D721Med (cell line): ENCODE results near the gene UBL7.
"Not testable (repeated sequence)": the region's sequence is repeated elsewhere in the genome, so short reads cannot be mapped to it uniquely, and the experiment has no call there.

Source experiments
- DNase-seq: peaks from one replicate; pipeline ENCODE4 v3.0.0; 2011; ENCODE audit warnings: low spot score; ENCODE audit not compliant: insufficient read length
- FAIRE-seq: peaks from 2 replicates; lab custom pipeline; 2011; peaks lifted over from hg19 to GRCh38; lab: Jason Lieb, UNC
- CTCF ChIP-seq: IDR thresholded peaks from 2 replicates; pipeline ENCODE4 v1.5.1; 2012; ENCODE audit warnings: mild to moderate bottlenecking, control low read depth; ENCODE audit not compliant: insufficient read depth; ENCODE audit errors: missing control alignments

Gene UBL7

GRCh38 chr15:74463634-74464033 is 2.7 kb upstream of the UBL7 start:
- no peak for TF ChIP-seq CTCF
- DNase-seq = no peak
- no peak for FAIRE-seq

GRCh38 chr15:74461847-74462511 is 1.0 kb upstream of the UBL7 start:
- FAIRE-seq (no peak), DNase-seq (no peak)
- no peak for TF ChIP-seq CTCF

GRCh38 chr15:74460298-74460697 is 662 bp downstream of the UBL7 start:
- no peak for FAIRE-seq
- no peak for DNase-seq
- TF ChIP-seq CTCF = no peak

- FAIRE-seq = not testable (repeated sequence)
Measured at GRCh38 chr15:74459798-74460197, 1.2 kb downstream of the UBL7 start.

GRCh38 chr15:74458473-74458872 is 2.5 kb downstream of the UBL7 start:
- no peak for DNase-seq
- no peak for FAIRE-seq
- no peak for TF ChIP-seq CTCF

More at GRCh38 chr15:74459798-74460197, 1.2 kb downstream of the UBL7 start:
- DNase-seq = not testable (repeated sequence)

GRCh38 chr15:74457036-74457435 is 3.9 kb downstream of the UBL7 start:
- not testable (repeated sequence) for FAIRE-seq, DNase-seq

GRCh38 chr15:74454764-74455500 is 6.0 kb downstream of the UBL7 start:
- no peak for FAIRE-seq
- TF ChIP-seq CTCF = no peak
- no peak for DNase-seq

- no peak for TF ChIP-seq CTCF
- no peak for FAIRE-seq
Measured at GRCh38 chr15:74453925-74454763, 6.8 kb downstream of the UBL7 start.

More at GRCh38 chr15:74453925-74454763, 6.8 kb downstream of the UBL7 start:
- no peak for DNase-seq
